Neuronal stem cell (in vitro differentiated cells): Measurements from ENCODE around the gene PAPSS2.

Experiments used
- DNase-seq: peaks from one replicate; pipeline ENCODE4 v3.0.0-alpha.2; 2013; ENCODE audit warnings: low spot score
- H2AFZ ChIP-seq: one replicate; pipeline ENCODE4 v1.6.1; 2013; ENCODE audit warnings: mild to moderate bottlenecking, low read length, inconsistent platforms
- H2AK5ac ChIP-seq: 2 replicates; pipeline ENCODE4 v1.6.1; 2013; ENCODE audit warnings: low read depth, mild to moderate bottlenecking, inconsistent platforms, low read length, moderate library complexity, mixed read lengths
- H2BK120ac ChIP-seq: 2 replicates; pipeline ENCODE4 v1.6.1; 2013; ENCODE audit warnings: low read depth, mild to moderate bottlenecking, inconsistent platforms, low read length, moderate library complexity, mixed read lengths
- H2BK12ac ChIP-seq: one replicate; pipeline ENCODE4 v1.6.1; 2013; ENCODE audit warnings: low read length, inconsistent platforms
- H2BK15ac ChIP-seq: 2 replicates; pipeline ENCODE4 v1.6.1; 2013; ENCODE audit warnings: mild to moderate bottlenecking, low read length, inconsistent platforms, mixed read lengths
- H2BK5ac ChIP-seq: one replicate; pipeline ENCODE4 v1.6.1; 2013; ENCODE audit warnings: inconsistent platforms, mild to moderate bottlenecking, low read length, moderate library complexity
- H3K14ac ChIP-seq: one replicate; pipeline ENCODE4 v1.6.1; 2013; ENCODE audit warnings: low read length, inconsistent platforms
- H3K18ac ChIP-seq: 2 replicates; pipeline ENCODE4 v1.6.1; 2013; ENCODE audit warnings: low read length, inconsistent platforms
- H3K23ac ChIP-seq: 2 replicates; pipeline ENCODE4 v1.6.1; 2013; ENCODE audit warnings: low read depth, mild to moderate bottlenecking, mixed read lengths, low read length, inconsistent platforms; ENCODE audit not compliant: poor library complexity
- H3K27ac ChIP-seq: replicated peaks from 3 replicates; pipeline ENCODE4 v1.5.1; 2013; ENCODE audit warnings: low read length, inconsistent platforms
- H3K27me3 ChIP-seq, 3 experiments: 2 replicates each; pipeline ENCODE4 v1.6.1; 2013; ENCODE audit warnings: low read length in 3 of 3, mild to moderate bottlenecking in 2 of 3, inconsistent platforms in 1 of 3, low read depth in 1 of 3, mixed read lengths in 1 of 3, moderate library complexity in 1 of 3; ENCODE audit not compliant: control insufficient read depth in 3 of 3, insufficient read depth in 3 of 3
- H3K36me3 ChIP-seq, 2 donors: replicated peaks in 1 of 2; 2 replicates each; pipeline ENCODE4 v1.6.1; 2013; ENCODE audit warnings: low read length in 2 of 2; ENCODE audit not compliant: control insufficient read depth in 2 of 2, insufficient read depth in 2 of 2
- H3K4ac ChIP-seq: 2 replicates; pipeline ENCODE4 v1.6.1; 2013; ENCODE audit warnings: inconsistent platforms, mild to moderate bottlenecking, low read length, moderate library complexity
- H3K4me1 ChIP-seq, 2 donors: 1 replicate in 1 of 2; 2 replicates in 1 of 2; pipeline ENCODE4 v1.6.1; 2013; ENCODE audit warnings: low read length in 2 of 2, low read depth in 1 of 2; ENCODE audit not compliant: control insufficient read depth in 2 of 2, insufficient read depth in 1 of 2
- H3K4me2 ChIP-seq: one replicate; pipeline ENCODE4 v1.6.1; 2013; ENCODE audit warnings: mild to moderate bottlenecking, low read length, inconsistent platforms; ENCODE audit not compliant: insufficient read depth, poor library complexity, severe bottlenecking
- H3K4me3 ChIP-seq, 2 donors: 2 replicates each; pipeline ENCODE4 v1.5.1; 2013; ENCODE audit warnings: low read length in 2 of 2, mild to moderate bottlenecking in 2 of 2, inconsistent platforms in 1 of 2, moderate library complexity in 1 of 2
- H3K79me1 ChIP-seq: one replicate; pipeline ENCODE4 v1.6.1; 2013; ENCODE audit warnings: low read depth, mild to moderate bottlenecking, inconsistent platforms, low read length, moderate library complexity
- H3K9ac ChIP-seq: one replicate; pipeline ENCODE4 v1.6.1; 2013; ENCODE audit warnings: mild to moderate bottlenecking, low read depth, low read length, inconsistent platforms; ENCODE audit not compliant: poor library complexity
- H3K9me3 ChIP-seq, 2 donors: replicated peaks in 1 of 2; 2 replicates each; pipeline versions ENCODE3 to v1.6.1; 2013; ENCODE audit warnings: low read length in 2 of 2, mild to moderate bottlenecking in 2 of 2, inconsistent platforms in 1 of 2, low read depth in 1 of 2, mixed read lengths in 1 of 2, moderate library complexity in 1 of 2; ENCODE audit not compliant: control insufficient read depth in 2 of 2, insufficient read depth in 1 of 2
- H4K8ac ChIP-seq: one replicate; pipeline ENCODE4 v1.6.1; 2013; ENCODE audit warnings: low read depth, mild to moderate bottlenecking, inconsistent platforms, low read length, moderate library complexity
- H4K91ac ChIP-seq: one replicate; pipeline ENCODE4 v1.6.1; 2013; ENCODE audit warnings: low read length, low read depth, mild to moderate bottlenecking, inconsistent platforms; ENCODE audit not compliant: poor library complexity
- WGBS, 2 donors: extraction: QIAGEN DNeasy Blood & Tissue Kit; methylation state at CpG; one replicate each; pipeline ENCODE4 v1.1.7; 2013; ENCODE audit warnings: missing lambda C conversion rate in 2 of 2, mixed read lengths in 1 of 2; ENCODE audit not compliant: insufficient read length in 2 of 2, insufficient replicate concordance in 1 of 2; ENCODE audit errors: extremely low coverage in 2 of 2; 5-methylcytosine and 5-hydroxymethylcytosine counted together

PAPSS2 gene

GRCh38 chr10:87713707-87714106, 54.0 kb downstream of the PAPSS2 start:
- Histone ChIP-seq H2BK12ac (no peak overlapping the region), H3K18ac (no peak overlapping the region), H3K14ac (no peak overlapping the region), H3K9me3 (no peaks in the 10 kb centered on the region), H2BK120ac (no peak overlapping the region), H3K36me3 (no peaks in the 10 kb centered on the region), H2AK5ac (no peak overlapping the region), H3K27me3 (no peaks in the 10 kb centered on the region), H2AFZ (peak overlapping the region; percentile 40), H2BK15ac (no peak overlapping the region), H3K4ac (no peak overlapping the region), H3K23ac (no peak overlapping the region), H4K91ac (no peak overlapping the region), H2BK5ac (no peak overlapping the region), H3K79me1 (no peaks in the 10 kb centered on the region), H3K9ac (no peak overlapping the region), H3K4me3 (no peak overlapping the region), H4K8ac (no peak overlapping the region), H3K4me2 (no peak overlapping the region), H3K4me1 (no peaks in the 10 kb centered on the region), H3K27ac (no peak overlapping the region)
- no peak for DNase-seq
- WGBS, 2 donors: no CpG with 5 or more reads among the region's 3 CpGs

- no CpG with 5 or more reads among the region's 3 CpGs for WGBS, 2 donors
These were observed 56.1 kb downstream of the PAPSS2 start for GRCh38 chr10:87715552-87716347.

GRCh38 chr10:87716348-87716670, 56.6 kb downstream of the PAPSS2 start:
- Histone ChIP-seq H4K91ac (no peak overlapping the region), H3K18ac (no peak overlapping the region), H3K4me1 (no peaks in the 10 kb centered on the region), H3K9ac (no peak overlapping the region), H3K4ac (no peak overlapping the region), H3K14ac (no peak overlapping the region), H3K79me1 (no peaks in the 10 kb centered on the region), H3K27ac (no peak overlapping the region), H2BK120ac (no peak overlapping the region), H3K36me3 (no peaks in the 10 kb centered on the region), H2BK12ac (no peak overlapping the region), H2AFZ (no peak overlapping the region), H3K4me3 (no peak overlapping the region), H2AK5ac (no peak overlapping the region), H3K9me3 (no peaks in the 10 kb centered on the region), H3K4me2 (no peak overlapping the region), H2BK15ac (no peak overlapping the region), H3K23ac (no peak overlapping the region), H3K27me3 (no peaks in the 10 kb centered on the region), H4K8ac (no peak overlapping the region), H2BK5ac (no peak overlapping the region)
- WGBS, 2 donors: no CpG with 5 or more reads among the region's 4 CpGs
- no peak for DNase-seq

More at GRCh38 chr10:87715552-87716347, 56.1 kb downstream of the PAPSS2 start:
- H3K27ac ChIP-seq: no peak overlapping the region
- H2BK15ac ChIP-seq: no peak overlapping the region
- no peak overlapping the region for H2BK12ac ChIP-seq
- no peaks in the 10 kb centered on the region for H3K27me3 ChIP-seq
- H3K23ac ChIP-seq: no peak overlapping the region
- H4K91ac ChIP-seq: no peak overlapping the region
- H3K4ac ChIP-seq: no peak overlapping the region
- H4K8ac ChIP-seq: no peak overlapping the region
- H3K79me1 ChIP-seq: no peaks in the 10 kb centered on the region
- DNase-seq: no peak
- H3K36me3 ChIP-seq: no peaks in the 10 kb centered on the region
- peak overlapping the region; percentile 42 for H2AFZ ChIP-seq
- H3K4me2 ChIP-seq: no peak overlapping the region
- no peak overlapping the region for H2BK120ac ChIP-seq
- H3K14ac ChIP-seq: no peak overlapping the region
- no peak overlapping the region for H3K9ac ChIP-seq
- no peak overlapping the region for H3K18ac ChIP-seq
- H3K4me3 ChIP-seq: no peak overlapping the region
- no peaks in the 10 kb centered on the region for H3K9me3 ChIP-seq
- no peak overlapping the region for H2BK5ac ChIP-seq
- no peaks in the 10 kb centered on the region for H3K4me1 ChIP-seq
- H2AK5ac ChIP-seq: no peak overlapping the region

GRCh38 chr10:87720665-87721064, 61.0 kb downstream of the PAPSS2 start:
- H3K4me2 ChIP-seq: no peak overlapping the region
- no peaks in the 10 kb centered on the region for H3K36me3 ChIP-seq
- H3K27ac ChIP-seq: no peak overlapping the region
- H3K23ac ChIP-seq: no peak overlapping the region
- no CpG with 5 or more reads among the region's 1 CpG for WGBS, 2 donors
- H4K91ac ChIP-seq: no peak overlapping the region
- H2BK5ac ChIP-seq: no peak overlapping the region
- H3K14ac ChIP-seq: no peak overlapping the region
- no peak overlapping the region for H4K8ac ChIP-seq
- H3K4ac ChIP-seq: no peak overlapping the region
- H2BK12ac ChIP-seq: no peak overlapping the region
- no peak overlapping the region for H2AFZ ChIP-seq
- no peak overlapping the region for H3K4me3 ChIP-seq
- H3K18ac ChIP-seq: no peak overlapping the region
- H3K9ac ChIP-seq: no peak overlapping the region
- no peaks in the 10 kb centered on the region for H3K27me3 ChIP-seq
- no peaks in the 10 kb centered on the region for H3K4me1 ChIP-seq
- no peak overlapping the region for H2BK15ac ChIP-seq
- no peak for DNase-seq
- H3K9me3 ChIP-seq: no peaks in the 10 kb centered on the region
- H3K79me1 ChIP-seq: no peaks in the 10 kb centered on the region
- H2BK120ac ChIP-seq: no peak overlapping the region
- no peak overlapping the region for H2AK5ac ChIP-seq
